HEK293 (cell line): Measurements from ENCODE around the gene CFAP58.
A peak's percentile ranks its signal among the peaks of the same experiment; 100 is the strongest.

Experiments
- CTCF ChIA-PET: fragments of 350-600 bp; formaldehyde crosslinking; extraction: SDS; loops from one replicate; lab custom pipeline; 2021; ENCODE audit warnings: antibody characterized with exemption; lab: Yijun Ruan, JAX
- POLR2A ChIA-PET: fragments of 300-600 bp; formaldehyde crosslinking; extraction: SDS; loops from one replicate; lab custom pipeline; 2020; ENCODE audit warnings: antibody characterized with exemption, inconsistent platforms; lab: Yijun Ruan, JAX
- H3K27ac ChIP-seq: fragments of 200-500 bp; sonication (Bioruptor generic); 2 replicates; pipeline ENCODE4 v1.5.1; 2014; ENCODE audit warnings: low read depth, low read length, control low read depth, inconsistent platforms; ENCODE audit errors: extremely low read depth
- H3K36me3 ChIP-seq, 2 experiments: fragments of 200-500 bp in 1 of 2; sonication (Bioruptor generic) in 1 of 2; 1 replicate in 1 of 2; 2 replicates in 1 of 2; pipeline ENCODE4 v1.5.1; 2014 to 2017; ENCODE audit warnings: inconsistent platforms in 2 of 2, low read length in 2 of 2; ENCODE audit not compliant: control insufficient read depth in 2 of 2, insufficient read depth in 1 of 2
- H3K4me1 ChIP-seq: fragments of 200-500 bp; sonication (Bioruptor generic); 2 replicates; pipeline ENCODE4 v1.5.1; 2014; ENCODE audit warnings: mild to moderate bottlenecking, low read length, inconsistent platforms; ENCODE audit not compliant: control insufficient read depth, insufficient read depth
- H3K4me3 ChIP-seq: 2 replicates; pipeline ENCODE4 v1.5.1; 2011; ENCODE audit warnings: low read depth, mild to moderate bottlenecking, control low read depth, low read length, moderate library complexity
- H3K9me3 ChIP-seq: fragments of 200-500 bp; sonication (Bioruptor generic); 2 replicates; pipeline ENCODE4 v1.5.1; 2014; ENCODE audit warnings: low read depth, low read length, inconsistent platforms; ENCODE audit not compliant: control insufficient read depth, insufficient read depth
- HOXC10 ChIP-seq: sonication (generic); formaldehyde crosslinking; IDR thresholded peaks from 2 replicates; pipeline ENCODE4 v1.8.1; 2023; ENCODE audit warnings: mild to moderate bottlenecking, missing genetic modification reagents
- IKZF3 ChIP-seq: fragments of 450-650 bp; IDR thresholded peaks from 2 replicates; pipeline ENCODE4 v1.5.0; 2018; ENCODE audit warnings: missing biosample characterization, mild to moderate bottlenecking, missing genetic modification characterization, moderate library complexity
- MYNN ChIP-seq: fragments of 450-650 bp; formaldehyde crosslinking; IDR thresholded peaks from 2 replicates; pipeline ENCODE4 v1.5.1; 2016; ENCODE audit warnings: missing biosample characterization, missing genetic modification characterization, borderline replicate concordance
- PRDM6 ChIP-seq: fragments of 450-650 bp; formaldehyde crosslinking; IDR thresholded peaks from 2 replicates; pipeline ENCODE4 v1.5.1; 2017; ENCODE audit warnings: missing biosample characterization, missing genetic modification characterization
- SP7 ChIP-seq: fragments of 450-650 bp; formaldehyde crosslinking; IDR thresholded peaks from 2 replicates; pipeline ENCODE4 v1.5.1; 2016; ENCODE audit warnings: missing biosample characterization, missing genetic modification characterization
- WT1 ChIP-seq: fragments of 450-650 bp; formaldehyde crosslinking; IDR thresholded peaks from 2 replicates; pipeline ENCODE4 v1.5.1; 2016; ENCODE audit warnings: missing biosample characterization, missing genetic modification characterization
- ZBTB17 ChIP-seq: fragments of 450-650 bp; formaldehyde crosslinking; IDR thresholded peaks from 2 replicates; pipeline ENCODE4 v1.5.1; 2016; ENCODE audit warnings: missing biosample characterization, missing genetic modification characterization
- ZEB2 ChIP-seq: fragments of 450-650 bp; formaldehyde crosslinking; IDR thresholded peaks from 2 replicates; pipeline ENCODE4 v1.5.1; 2016; ENCODE audit warnings: missing biosample characterization, missing genetic modification characterization
- ZNF10 ChIP-seq: fragments of 450-650 bp; formaldehyde crosslinking; IDR thresholded peaks from 2 replicates; pipeline ENCODE4 v1.5.1; 2017; ENCODE audit warnings: missing biosample characterization, missing genetic modification characterization
- ZNF112 ChIP-seq: fragments of 450-650 bp; formaldehyde crosslinking; IDR thresholded peaks from 2 replicates; pipeline ENCODE4 v1.5.0; 2017; ENCODE audit warnings: missing biosample characterization, missing genetic modification characterization
- ZNF133 ChIP-seq: fragments of 450-650 bp; formaldehyde crosslinking; IDR thresholded peaks from 2 replicates; pipeline ENCODE4 v1.5.1; 2016; ENCODE audit warnings: missing biosample characterization, missing genetic modification characterization
- ZNF184 ChIP-seq: fragments of 450-650 bp; IDR thresholded peaks from 2 replicates; pipeline ENCODE4 v1.5.1; 2018; ENCODE audit warnings: missing biosample characterization, mild to moderate bottlenecking, missing genetic modification characterization
- ZNF202 ChIP-seq: fragments of 450-650 bp; formaldehyde crosslinking; IDR thresholded peaks from 2 replicates; pipeline ENCODE4 v1.5.1; 2016; ENCODE audit warnings: missing biosample characterization, missing genetic modification characterization, borderline replicate concordance
- ZNF266 ChIP-seq: fragments of 450-650 bp; formaldehyde crosslinking; IDR thresholded peaks from 2 replicates; pipeline ENCODE4 v1.5.1; 2016; ENCODE audit warnings: missing biosample characterization, missing genetic modification characterization, low read depth
- ZNF324 ChIP-seq: fragments of 450-650 bp; formaldehyde crosslinking; IDR thresholded peaks from 2 replicates; pipeline ENCODE4 v1.5.1; 2016; ENCODE audit warnings: missing biosample characterization, missing genetic modification characterization
- ZNF513 ChIP-seq: fragments of 450-650 bp; IDR thresholded peaks from 2 replicates; pipeline ENCODE4 v1.5.1; 2018; ENCODE audit warnings: missing biosample characterization, missing genetic modification characterization
- ZXDB ChIP-seq: fragments of 450-650 bp; formaldehyde crosslinking; IDR thresholded peaks from 2 replicates; pipeline ENCODE4 v1.5.1; 2016; ENCODE audit warnings: missing biosample characterization, missing genetic modification characterization
- TF ChIP-seq, protein P1 (sequence below): fragments of 450-650 bp; formaldehyde crosslinking; IDR thresholded peaks from 2 replicates; pipeline ENCODE4 v1.5.1; 2016; ENCODE audit warnings: missing biosample characterization, missing genetic modification characterization
- TF ChIP-seq, protein P2 (sequence below): fragments of 450-650 bp; formaldehyde crosslinking; IDR thresholded peaks from 2 replicates; pipeline ENCODE4 v1.5.1; 2016; ENCODE audit warnings: missing biosample characterization, missing genetic modification characterization
- TF ChIP-seq, protein P3 (sequence below): fragments of 450-650 bp; formaldehyde crosslinking; IDR thresholded peaks from 2 replicates; pipeline ENCODE4 v1.5.1; 2016; ENCODE audit warnings: missing biosample characterization, missing genetic modification characterization

Gene CFAP58

GRCh38 chr10:104329735-104330134, 23.9 kb upstream of the CFAP58 start:
- TF ChIP-seq ZNF513 (tag by site-specific recombination) = 0 out of 2 replicates have a peak, but pooled peaks have one; percentile 39
- no peak for TF ChIP-seq MYNN (tag by site-specific recombination)
- Histone ChIP-seq H3K4me3 (no peak overlapping the region), H3K36me3 (no peaks in the 10 kb centered on the region), H3K4me1 (peaks cover 40% of the 10 kb centered on the region), H3K9me3 (no peaks in the 10 kb centered on the region), H3K27ac (peak overlapping the region; percentile 55; the same call in 1 of the 2 replicates)
- POLR2A ChIA-PET = interaction anchor here (1.6 kb wide), 1 partner anchor 8 kb away, joined by 7 read pairs; the partner anchor contains the start of gene ITPRIP
- CTCF ChIA-PET = interaction anchor here (0.6 to 2.8 kb wide), 5 partner anchors 20 to 420 kb away, joined by 3 to 13 read pairs (median 8); no protein-coding TSS in a partner anchor

- no peaks in the 10 kb centered on the region for H3K9me3 ChIP-seq
- peak overlapping the region; percentile 73 for H3K27ac ChIP-seq
- POLR2A ChIA-PET = interaction anchor here (1.6 kb wide), 1 partner anchor 8 kb away, joined by 7 read pairs; the partner anchor contains the start of gene ITPRIP
- no peaks in the 10 kb centered on the region for H3K36me3 ChIP-seq
- peaks cover 40% of the 10 kb centered on the region for H3K4me1 ChIP-seq
- H3K4me3 ChIP-seq = no peak overlapping the region
- CTCF ChIA-PET = interaction anchor here (0.6 to 2.8 kb wide), 5 partner anchors 20 to 421 kb away, joined by 3 to 13 read pairs (median 8); no protein-coding TSS in a partner anchor
- no peak for TF ChIP-seq ZXDB
- TF ChIP-seq, protein P1, sequence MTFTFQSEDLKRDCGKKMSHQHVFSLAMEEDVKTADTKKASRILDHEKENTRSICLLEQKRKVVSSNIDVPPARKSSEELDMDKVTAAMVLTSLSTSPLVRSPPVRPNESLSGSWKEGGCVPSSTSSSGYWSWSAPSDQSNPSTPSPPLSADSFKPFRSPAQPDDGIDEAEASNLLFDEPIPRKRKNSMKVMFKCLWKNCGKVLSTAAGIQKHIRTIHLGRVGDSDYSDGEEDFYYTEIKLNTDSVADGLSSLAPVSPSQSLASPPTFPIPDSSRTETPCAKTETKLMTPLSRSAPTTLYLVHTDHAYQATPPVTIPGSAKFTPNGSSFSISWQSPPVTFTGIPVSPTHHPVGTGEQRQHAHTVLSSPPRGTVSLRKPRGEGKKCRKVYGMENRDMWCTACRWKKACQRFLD (tag by site-specific recombination) = no peak
- TF ChIP-seq IKZF3 (tag by site-specific recombination) = peak; percentile 69
- TF ChIP-seq ZNF184 (tag by site-specific recombination) = no peak
- TF ChIP-seq ZNF266 (tag by site-specific recombination) = no peak
- TF ChIP-seq ZNF202 = no peak
- 0 out of 2 replicates have a peak, but pooled peaks have one; percentile 53 for TF ChIP-seq PRDM6
- no peak for TF ChIP-seq ZNF324 (tag by site-specific recombination)
- no peak for TF ChIP-seq ZNF513 (tag by site-specific recombination)
- TF ChIP-seq SP7 (tag by site-specific recombination) = 0 out of 2 replicates have a peak, but pooled peaks have one; percentile 27
- TF ChIP-seq WT1 = peak; percentile 35; the same call in 1 of the 2 replicates
- TF ChIP-seq, protein P2, sequence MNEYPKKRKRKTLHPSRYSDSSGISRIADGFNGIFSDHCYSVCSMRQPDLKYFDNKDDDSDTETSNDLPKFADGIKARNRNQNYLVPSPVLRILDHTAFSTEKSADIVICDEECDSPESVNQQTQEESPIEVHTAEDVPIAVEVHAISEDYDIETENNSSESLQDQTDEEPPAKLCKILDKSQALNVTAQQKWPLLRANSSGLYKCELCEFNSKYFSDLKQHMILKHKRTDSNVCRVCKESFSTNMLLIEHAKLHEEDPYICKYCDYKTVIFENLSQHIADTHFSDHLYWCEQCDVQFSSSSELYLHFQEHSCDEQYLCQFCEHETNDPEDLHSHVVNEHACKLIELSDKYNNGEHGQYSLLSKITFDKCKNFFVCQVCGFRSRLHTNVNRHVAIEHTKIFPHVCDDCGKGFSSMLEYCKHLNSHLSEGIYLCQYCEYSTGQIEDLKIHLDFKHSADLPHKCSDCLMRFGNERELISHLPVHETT (tag by site-specific recombination) = no peak
- no peak for TF ChIP-seq ZBTB17 (tag by site-specific recombination)
- TF ChIP-seq ZNF133 = no peak
- no peak for TF ChIP-seq ZNF10 (tag by site-specific recombination)
- no peak for TF ChIP-seq HOXC10 (CRISPR knock-in tag)
- TF ChIP-seq, protein P3, sequence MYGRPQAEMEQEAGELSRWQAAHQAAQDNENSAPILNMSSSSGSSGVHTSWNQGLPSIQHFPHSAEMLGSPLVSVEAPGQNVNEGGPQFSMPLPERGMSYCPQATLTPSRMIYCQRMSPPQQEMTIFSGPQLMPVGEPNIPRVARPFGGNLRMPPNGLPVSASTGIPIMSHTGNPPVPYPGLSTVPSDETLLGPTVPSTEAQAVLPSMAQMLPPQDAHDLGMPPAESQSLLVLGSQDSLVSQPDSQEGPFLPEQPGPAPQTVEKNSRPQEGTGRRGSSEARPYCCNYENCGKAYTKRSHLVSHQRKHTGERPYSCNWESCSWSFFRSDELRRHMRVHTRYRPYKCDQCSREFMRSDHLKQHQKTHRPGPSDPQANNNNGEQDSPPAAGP (tag by site-specific recombination) = peak; percentile 76
- no peak for TF ChIP-seq ZEB2 (tag by site-specific recombination)
- no peak for TF ChIP-seq ZNF112 (tag by site-specific recombination)
- TF ChIP-seq, all 188 proteins: peak for 5
These were observed 23.2 kb upstream of the CFAP58 start for GRCh38 chr10:104330168-104331110.
